NCI-H82 treated with DMSO at 0.1 percent for 48 hours (cell line): ENCODE results near the gene PCGF1.

Experiments used
- DNase-seq: peaks from one replicate; lab custom pipeline; 2025; ENCODE audit not compliant: unreplicated experiment; lab: John Stamatoyannopoulos, UW

Gene PCGF1

DNA sequence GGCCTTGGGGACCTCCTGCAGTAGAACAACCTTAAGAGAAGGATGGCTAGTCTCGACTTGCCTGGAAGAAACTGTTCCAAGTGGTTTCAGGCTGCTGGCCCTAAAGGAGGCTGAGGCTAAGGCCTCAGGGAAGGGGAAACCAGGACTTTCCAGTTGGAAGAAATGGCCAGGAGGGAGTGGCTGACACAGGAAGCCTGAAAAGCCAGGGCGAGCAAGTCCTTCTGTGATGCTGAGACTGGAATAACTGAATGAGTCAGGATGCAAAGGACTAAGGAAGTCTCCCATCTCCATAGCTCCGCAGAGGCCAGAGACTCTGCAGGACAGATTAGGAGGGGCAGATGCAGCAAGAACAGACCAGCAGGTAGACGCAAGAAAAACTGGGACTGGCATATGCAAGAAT is 29.6 kb upstream of the PCGF1 start:
- DNase-seq, result no peak

DNA sequence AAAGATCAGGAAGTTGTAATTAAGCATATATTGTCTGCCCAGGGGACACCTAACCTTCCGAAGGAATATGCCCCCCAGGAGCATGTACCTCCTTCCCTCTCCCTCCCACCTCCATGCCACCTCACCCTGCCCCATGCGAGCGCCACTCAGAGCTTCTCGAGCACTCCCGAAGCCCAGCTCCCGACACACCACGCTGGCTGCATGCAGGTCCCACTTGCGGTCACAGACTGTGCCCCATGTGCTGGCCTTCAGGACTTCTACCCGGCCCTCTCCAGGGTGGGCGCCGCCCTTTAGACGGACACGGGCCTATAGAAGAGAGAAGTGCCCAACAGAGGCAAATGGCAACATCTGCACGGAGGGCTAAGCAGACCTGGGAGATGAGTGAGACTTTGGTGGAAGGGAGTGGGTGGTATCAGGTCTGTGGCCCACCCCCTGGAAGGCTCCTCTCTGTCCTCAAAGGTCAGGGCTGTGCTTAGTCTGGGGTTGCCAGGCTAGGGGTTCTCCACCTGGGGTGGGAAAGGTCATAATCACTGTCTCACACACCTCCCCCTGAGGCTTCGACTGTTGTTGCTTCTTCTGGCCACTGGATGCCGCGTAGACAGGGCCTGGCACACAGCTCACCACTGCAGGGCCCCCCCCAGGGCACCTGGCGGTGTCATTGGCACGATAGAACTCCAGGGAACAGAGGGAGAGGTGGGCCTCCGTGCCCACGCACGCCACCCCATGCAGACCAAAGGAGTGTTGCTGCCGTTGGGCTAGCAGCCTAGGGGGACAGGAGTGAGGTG is 28.9 kb upstream of the PCGF1 start:
- DNase-seq, result no peak

DNA sequence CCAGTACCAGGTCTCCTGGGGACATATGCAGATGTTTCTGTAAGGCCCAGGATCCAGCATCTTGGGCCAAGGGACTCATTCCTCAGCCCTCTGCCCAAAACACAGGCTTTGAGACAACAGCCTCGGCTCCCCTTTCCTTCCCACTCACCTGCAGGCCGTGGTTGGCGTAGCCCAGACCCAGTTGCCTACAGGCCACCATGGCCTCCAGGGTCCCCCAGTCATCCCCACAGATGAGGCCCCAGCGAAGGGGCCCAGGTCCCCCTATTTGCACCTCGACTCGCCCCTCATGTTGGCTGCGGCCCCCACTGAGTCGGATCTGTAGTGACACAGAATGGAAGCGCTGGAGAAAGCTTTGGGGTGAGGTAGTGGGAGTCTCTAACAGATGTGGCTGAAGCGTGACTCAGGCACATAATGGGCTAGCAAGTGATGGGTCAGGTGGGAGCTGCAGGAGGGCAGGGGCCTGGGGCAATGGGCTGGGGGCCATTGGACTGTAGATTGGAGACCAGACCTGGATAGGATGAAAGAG is 28.0 kb upstream of the PCGF1 start:
- DNase-seq, result no peak

DNA sequence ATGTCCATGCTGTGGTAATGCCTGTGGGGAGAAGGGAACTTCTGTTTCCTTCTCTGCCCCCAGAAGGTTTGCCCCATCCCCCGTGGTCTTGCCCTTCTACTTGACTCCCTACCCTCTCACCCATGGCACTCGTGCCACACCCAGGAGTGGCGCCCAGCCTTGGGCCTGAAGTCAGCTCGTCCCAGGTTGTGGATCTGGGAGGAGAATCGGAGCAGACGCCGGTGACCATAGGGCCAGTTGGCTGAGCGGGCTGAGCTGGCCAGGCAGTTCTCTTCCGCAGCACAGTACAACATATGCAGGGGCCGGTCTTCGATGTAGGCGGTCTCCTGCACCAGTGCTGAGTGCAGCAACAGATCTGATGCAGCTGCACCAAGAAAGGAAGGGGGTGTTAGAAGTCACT is 26.9 kb upstream of the PCGF1 start:
- no peak for DNase-seq

DNA sequence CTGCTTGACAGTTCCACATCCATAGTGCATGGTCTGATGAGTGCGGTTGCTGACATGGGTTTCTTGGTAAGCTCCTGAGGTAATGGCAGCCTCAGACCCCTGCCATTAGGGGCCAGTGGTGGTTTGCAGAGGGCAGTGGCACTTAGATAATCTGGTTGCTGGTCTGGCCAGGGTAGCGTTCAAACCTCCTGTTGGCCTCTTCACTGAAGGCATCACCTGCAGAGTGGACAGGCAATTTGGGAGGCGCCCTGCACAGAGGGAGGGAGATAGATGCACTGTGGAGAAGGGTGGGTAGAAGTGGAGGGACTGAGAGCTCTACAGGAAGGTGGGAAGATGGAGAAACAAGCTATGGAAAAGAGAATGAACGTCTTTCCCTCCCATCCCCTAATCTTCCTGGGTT is 26.0 kb upstream of the PCGF1 start:
- DNase-seq, result no peak

DNA sequence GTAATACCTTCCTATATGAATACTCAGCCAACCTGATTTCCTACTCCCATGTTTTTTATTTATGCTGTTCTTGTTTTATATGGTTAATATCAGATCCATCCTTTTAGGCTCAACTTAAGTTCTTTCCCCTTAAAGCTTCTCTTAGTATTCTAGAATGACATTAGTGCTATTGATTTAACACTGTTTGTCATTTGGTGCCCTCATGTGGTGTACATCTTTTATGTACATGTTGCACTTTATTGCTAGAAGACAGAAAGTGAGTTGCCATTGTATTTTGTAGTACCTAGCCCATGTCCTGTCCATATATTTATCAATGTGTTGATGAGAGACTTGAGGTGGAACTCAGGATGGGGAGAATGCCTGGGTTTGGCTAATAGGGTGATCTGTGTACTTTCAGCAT is 24.7 kb upstream of the PCGF1 start:
- DNase-seq, result peak; percentile 47

DNA sequence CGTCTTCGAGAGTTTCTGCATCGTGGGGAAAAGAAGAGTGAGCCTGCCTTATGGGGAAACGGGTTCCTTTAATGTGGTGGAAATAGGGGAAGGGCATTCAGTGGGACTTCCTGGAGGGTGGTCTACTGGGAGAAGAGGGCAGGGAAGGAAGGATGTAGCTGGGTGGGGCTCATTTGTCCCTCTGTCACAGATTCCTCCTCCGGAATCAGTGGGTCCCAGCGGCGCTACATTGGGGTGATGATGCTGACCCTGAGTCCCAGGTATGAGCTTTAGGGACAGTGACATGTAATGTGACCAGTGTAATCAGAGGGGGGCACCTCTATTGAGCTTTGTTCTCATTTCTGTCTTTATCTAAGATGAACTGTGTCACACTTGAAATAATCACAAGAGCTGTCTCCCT is 24.2 kb upstream of the PCGF1 start:
- no peak for DNase-seq

DNA sequence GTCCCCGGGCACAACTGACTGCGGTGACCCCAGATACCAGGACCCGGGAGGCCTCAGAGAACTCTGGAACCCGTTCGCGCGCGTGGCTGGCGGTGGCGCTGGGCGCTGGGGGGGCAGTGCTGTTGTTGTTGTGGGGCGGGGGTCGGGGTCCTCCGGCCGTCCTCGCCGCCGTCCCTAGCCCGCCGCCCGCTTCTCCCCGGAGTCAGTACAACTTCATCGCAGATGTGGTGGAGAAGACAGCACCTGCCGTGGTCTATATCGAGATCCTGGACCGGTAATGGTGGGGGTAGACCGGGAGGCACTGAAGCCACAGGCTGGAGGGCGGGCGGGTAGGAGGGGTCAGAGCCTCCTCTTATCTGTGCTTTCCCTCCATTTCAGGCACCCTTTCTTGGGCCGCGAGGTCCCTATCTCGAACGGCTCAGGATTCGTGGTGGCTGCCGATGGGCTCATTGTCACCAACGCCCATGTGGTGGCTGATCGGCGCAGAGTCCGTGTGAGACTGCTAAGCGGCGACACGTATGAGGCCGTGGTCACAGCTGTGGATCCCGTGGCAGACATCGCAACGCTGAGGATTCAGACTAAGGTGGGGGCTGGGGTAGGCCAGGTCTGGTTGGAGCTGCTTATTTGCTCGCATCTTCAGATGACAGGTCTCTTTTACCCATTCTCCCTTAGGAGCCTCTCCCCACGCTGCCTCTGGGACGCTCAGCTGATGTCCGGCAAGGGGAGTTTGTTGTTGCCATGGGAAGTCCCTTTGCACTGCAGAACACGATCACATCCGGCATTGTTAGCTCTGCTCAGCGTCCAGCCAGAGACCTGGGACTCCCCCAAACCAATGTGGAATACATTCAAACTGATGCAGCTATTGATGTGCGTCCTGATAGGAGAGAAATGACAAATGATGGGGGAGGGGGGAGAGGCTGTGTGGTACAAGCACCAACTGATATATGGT is 23.0 kb upstream of the PCGF1 start:
- DNase-seq, result no peak

DNA sequence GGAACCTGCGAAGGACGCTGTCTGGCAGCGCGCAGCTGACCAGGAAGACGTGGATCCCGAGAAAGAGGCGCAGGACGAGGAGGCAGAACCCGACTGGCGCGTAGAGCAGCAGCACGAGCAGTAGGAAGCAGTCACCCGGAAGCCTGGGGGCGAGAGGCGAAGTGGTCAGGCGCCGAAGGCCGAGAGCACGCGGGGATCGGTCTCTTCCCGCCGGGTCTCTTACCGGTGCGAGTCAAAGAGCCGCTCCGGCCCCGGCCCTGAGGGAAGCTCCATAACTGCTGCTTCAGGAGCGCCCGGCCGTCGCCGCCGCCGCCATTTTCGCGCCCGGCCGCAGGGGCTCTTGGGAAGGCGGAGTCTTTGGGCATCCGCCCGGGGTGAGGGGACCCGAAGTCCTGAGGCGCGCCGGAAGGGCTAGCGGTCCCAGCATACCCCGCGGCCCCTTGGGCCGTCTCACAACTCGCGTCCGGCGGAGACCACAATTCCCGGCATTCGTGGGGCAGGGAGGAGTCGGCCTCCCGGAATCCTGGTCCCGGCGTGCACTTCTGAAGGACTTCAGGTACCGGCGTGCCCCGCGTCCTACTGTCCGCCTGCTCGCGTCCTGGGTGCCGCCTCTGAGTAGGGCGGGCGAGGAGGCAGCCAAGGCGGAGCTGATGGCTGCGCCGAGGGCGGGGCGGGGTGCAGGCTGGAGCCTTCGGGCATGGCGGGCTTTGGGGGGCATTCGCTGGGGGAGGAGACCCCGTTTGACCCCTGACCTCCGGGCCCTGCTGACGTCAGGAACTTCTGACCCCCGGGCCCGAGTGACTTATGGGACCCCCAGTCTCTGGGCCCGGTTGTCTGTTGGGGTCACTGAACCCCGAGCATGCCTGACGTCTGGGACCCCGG is 22.1 kb upstream of the PCGF1 start, which contains the start of the genes AUP1 and HTRA2:
TSS of gene AUP1 (minus strand) at position 350 of the 882 bp plus-strand sequence. CDS start at position 273, 77 bp downstream.
TSS of gene HTRA2 (plus strand) at position 577 of the 882 bp plus-strand sequence. CDS start at position 651, 74 bp downstream.
- peak; percentile 94 for DNase-seq

DNA sequence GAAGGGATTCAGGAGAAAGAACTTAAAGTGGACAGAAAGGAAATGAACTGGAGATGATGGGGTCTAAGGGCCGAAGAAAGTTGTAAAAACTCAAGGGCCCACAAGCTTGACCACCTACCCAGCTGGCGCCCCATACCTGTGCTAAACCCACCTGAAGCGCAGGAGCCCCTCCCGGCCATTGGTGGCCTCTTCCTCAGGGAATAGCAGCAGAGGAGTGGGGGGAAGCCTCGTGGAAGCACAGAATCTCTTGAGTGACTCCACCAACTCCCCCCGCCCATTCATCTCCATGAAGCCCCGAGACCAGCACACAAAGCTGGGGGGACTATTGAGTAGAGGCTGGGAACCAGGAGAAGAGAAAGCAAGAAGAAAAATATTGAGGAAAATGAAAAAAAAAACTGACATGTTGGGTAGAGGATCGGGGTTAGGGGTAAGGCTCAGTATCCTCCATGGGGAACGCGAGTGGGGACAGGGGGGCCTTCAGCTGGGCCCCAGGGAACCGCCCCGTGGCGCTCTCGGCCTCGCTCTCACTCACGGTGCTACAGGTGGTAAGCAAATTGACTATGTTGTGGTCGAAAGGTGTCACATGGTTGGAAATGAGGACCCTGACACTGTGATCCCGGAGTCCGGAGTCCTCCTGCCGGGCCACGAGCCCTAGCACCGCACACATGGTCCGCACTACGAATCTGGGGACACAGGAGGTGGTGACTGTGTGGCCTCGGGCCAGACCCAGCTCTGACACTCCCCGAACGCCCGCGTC is 21.3 kb upstream of the PCGF1 start:
- DNase-seq, result no peak

DNA sequence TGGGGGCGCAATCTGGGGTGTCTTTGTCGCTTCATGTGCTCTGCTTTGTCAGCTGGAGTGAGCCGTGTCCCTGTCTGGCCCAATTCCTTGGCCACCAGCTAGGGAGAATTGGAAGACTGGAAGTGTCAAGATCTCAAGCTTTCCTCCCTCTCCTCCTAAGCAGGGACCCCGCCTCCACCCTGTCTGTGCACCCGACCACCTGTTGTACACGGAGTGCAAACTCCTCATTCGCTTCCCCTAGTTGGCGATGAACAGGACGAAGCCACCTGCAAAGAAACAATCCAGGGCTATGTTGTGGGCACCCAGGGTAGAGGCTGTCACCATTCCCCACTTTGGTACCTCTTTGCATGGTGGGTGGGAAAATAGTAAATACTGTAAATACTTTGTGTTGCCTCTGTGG is 20.2 kb upstream of the PCGF1 start:
- DNase-seq, result no peak

DNA sequence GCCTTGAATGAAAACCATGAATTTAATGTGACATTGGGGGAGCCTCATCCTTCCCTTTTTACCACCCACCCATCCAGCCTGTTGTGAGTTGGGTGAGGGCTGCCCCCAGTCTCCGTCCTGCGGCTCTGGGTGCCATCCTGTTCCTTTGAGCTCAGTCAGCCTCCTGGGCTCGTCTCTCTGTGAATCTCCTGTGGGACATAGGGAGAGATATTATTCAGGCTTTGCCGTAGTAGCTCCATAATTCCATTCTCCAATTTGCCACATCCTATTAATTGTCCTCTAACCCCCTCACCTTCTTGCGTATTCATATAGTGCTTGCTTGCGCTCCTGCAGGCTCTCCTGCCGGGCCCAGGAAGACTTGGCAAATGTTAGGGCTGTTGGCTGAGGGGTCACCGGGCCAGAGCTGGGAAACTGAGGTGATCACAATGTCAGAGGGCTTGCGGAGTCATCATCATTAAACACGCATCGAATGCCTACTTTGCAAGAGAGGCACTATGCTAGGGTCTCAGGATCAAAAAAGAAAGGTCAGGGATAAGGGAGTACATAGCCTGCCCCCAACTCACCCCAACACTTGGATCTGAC is 19.2 kb upstream of the PCGF1 start:
- no peak for DNase-seq

DNA sequence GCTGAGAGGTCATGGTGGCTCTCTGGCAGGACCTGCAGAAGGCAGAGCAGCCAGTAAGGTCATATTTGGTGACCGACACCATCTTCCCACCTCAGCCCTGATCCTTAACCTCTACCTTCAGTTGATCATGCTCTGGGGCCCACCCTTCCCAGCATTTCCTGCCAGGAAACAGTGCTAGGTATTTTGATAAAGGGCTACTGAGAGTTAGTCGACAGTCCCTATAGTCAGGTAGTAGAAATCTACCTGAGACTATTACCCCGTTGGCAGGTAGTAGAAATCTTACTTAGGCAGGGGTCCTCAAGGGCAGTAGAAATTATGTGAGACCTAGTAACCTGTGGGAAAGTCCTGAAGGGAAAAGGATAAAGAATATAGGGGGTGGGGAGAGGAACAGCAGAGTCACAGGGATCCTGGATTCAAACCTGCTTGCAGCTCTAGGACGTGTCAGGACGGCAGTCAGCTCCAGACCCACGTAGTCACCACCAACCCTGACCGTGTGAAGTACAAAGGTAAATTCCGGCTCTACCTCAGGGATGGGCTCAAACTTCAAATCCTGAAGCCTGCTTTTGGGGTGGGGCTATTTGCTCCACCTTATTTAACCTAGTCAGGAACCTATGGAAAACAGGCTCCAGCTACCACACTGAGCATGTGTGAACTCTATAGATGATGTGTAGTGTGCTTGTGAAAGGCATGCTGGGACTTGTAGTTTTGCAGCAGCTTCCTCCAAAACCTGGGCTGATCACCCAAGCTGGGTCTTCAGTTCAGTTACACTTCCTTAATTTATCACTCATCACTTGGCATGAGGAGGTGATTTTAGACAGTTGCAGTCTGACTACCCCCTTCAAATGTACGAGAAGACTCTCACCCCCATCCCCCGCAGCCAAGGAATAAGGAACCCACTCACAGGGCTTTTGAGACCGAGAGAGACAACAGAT is 18.5 kb upstream of the PCGF1 start, which contains the start of gene DQX1:
TSS of gene DQX1 (minus strand) at position 515 of the 932 bp plus-strand sequence. CDS start at position 13, 502 bp downstream.
- DNase-seq, result peak; percentile 18

DNA sequence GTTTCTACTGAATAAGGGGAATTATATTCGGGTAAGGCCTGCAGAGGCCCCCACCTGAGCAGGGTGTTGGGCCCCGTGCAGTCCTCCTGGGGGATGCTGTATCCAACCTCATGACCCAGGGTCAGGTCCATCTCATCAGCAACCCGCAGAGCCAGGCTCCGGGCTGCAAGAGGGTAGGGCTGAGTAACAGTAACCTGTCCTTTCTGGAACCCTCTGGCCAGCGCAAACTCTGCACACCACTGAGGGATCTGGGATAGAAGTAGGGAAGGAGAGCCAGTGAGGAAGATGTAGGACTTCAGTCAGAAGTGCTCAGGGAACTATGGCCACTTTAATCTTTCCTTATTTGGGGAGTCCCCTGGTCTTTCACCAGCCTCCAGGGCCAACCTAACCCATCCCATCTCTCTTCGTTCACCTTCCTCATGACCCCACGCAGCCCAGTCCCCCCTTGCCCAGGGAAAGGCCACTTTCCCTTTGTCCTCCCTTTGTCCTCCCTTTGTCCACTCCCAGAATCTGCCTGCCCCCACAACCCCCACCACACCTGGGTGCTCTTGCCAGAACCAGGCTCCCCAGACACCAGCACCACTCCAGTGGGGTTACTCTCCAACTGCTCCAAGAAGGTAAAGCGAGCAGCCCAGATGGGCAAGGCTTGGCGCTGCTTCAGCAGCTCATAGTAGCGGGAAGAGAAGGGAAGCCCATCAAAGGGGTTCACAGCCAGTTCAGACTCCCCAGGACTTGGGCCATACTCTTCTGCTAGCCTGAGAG is 17.6 kb upstream of the PCGF1 start:
- DNase-seq, result no peak

DNA sequence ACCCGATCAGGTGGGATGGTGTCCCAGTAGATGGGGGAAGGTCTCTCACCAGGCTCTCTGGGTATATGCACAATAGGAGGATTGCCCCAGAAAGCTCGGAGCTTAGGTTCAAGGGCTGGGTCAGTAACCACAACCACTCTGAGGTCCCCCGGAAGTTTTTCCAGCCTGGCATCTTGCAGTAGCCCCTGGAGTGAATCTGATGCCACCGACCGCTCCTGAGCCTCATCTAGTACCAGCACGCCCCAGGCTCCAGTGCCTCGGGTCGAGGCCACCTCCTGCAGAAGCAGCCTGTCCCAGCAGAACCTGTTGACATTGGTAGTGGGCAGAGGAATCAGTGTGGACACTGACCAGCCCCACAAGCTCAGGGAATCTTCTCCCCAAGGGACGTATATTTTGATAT is 16.5 kb upstream of the PCGF1 start:
- no peak for DNase-seq

DNA sequence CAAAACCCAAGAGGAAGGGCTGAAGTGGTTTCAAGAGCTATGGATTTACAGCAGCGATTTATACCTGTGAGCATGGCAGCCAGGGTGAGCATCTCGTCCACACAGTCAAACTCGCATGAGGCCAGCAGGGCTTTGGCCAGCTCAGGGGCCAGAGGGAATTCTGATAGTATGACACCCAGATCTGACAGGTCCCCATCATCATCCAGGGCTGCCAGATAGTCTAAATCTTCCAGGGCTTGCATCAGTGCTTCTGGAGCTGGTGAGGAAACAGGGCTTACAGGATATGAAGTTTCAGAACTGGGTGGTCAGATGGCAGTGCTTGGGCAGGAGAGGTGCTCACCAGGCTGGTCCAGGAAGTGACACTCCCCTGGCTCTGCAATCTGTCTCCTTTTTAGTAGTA is 15.0 kb upstream of the PCGF1 start:
- DNase-seq, result no peak

DNA sequence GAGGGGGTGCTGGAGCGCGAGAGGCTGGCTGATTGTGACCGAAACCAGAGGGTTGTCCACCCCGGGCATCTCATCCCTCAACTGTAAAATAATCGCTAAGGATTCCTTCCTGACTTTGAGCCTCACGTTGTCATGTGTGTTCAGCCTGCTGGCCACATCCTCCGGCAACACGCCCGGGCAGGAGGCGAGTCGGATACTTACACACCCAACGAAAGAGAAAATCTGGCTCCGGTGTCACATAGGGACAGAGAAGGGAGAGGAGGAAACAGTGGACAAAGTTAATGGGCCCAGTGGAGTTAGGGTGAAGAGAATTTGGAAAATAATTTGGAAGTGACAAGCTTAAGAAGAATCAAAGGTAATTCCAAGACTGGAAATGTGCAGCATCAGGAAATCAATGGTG is 9.2 kb upstream of the PCGF1 start:
- no peak for DNase-seq
